Lower leg skin (tissue), 4 donors: ENCODE data around the gene MTSS2. TPM values are rescaled to one million over a fixed set of nuclear protein-coding genes. Genes with fewer than 3 reads are reported as not detected.

Experiments used
- DNase-seq, 2 donors: peaks; one replicate each; pipeline ENCODE4 v3.0.0-alpha.2; 2019; ENCODE audit warnings: low spot score in 2 of 2
- H3K4me3 ChIP-seq: fragments of 200-600 bp; sonication (generic); 2 replicates; pipeline ENCODE4 v1.5.1; 2017; ENCODE audit warnings: mild to moderate bottlenecking, low read depth; ENCODE audit not compliant: poor library complexity, severe bottlenecking
- CTCF ChIP-seq, 3 donors: fragments of 450-650 bp; IDR thresholded peaks; one replicate each; pipeline ENCODE4 v1.5.1; 2016; ENCODE audit warnings: antibody characterized with exemption in 3 of 3, mild to moderate bottlenecking in 3 of 3, moderate library complexity in 2 of 3
- POLR2A ChIP-seq, 2 donors: fragments of 450-650 bp; IDR thresholded peaks; one replicate each; pipeline ENCODE4 v1.6.1; 2016 to 2017; ENCODE audit warnings: antibody characterized with exemption in 2 of 2, mild to moderate bottlenecking in 1 of 2, moderate library complexity in 1 of 2
- WGBS, 2 donors: methylation state at CpG; one replicate each; pipeline ENCODE4 v1.1.5; 2018; 5-methylcytosine and 5-hydroxymethylcytosine counted together
- intact Hi-C: fragments of 100-400 bp; cut with DNase I; formaldehyde crosslinking; loops from one replicate; pipeline ENCODE4 v1.15.0; 2023; ENCODE audit warnings: low total_unique reads
- total RNA-seq, 4 donors: library from RNA; depleted of rRNA; stranded (reverse); fragments of >200 nt; gene quantifications; one replicate each; pipeline ENCODE4 v1.1.0, GENCODE V29; 2016

The MTSS2 gene
- total RNA-seq, 4 donors from 2014 or later, result 18.4 to 55.5 (median 25.2) TPM

GRCh38 chr16:70729292-70729691, 43.4 kb upstream of the MTSS2 start:
- TF ChIP-seq POLR2A (IDR thresholded peaks at IDR 0.05), result no peak
- no peak for TF ChIP-seq CTCF (IDR thresholded peaks at IDR 0.05)
- intact Hi-C loops, result no loop called here
- DNase-seq, result no peak
- 96 to 97% methylated on average over 8 of the region's 8 CpGs for WGBS, 2 donors
- no peak overlapping the region for H3K4me3 ChIP-seq

GRCh38 chr16:70728150-70728549, 42.3 kb upstream of the MTSS2 start:
- no peak for TF ChIP-seq CTCF (IDR thresholded peaks at IDR 0.05)
- TF ChIP-seq POLR2A (IDR thresholded peaks at IDR 0.05), result no peak
- intact Hi-C loops, result no loop called here
- 85% methylated on average over 9 of the region's 9 CpGs for WGBS, 2 donors
- no peak for DNase-seq
- no peak overlapping the region for H3K4me3 ChIP-seq

- WGBS, 2 donors, result 73 to 77% methylated on average over 9 of the region's 9 CpGs
- TF ChIP-seq CTCF (IDR thresholded peaks at IDR 0.05), result no peak
- TF ChIP-seq POLR2A (IDR thresholded peaks at IDR 0.05), result no peak
- H3K4me3 ChIP-seq, result no peak overlapping the region
- no peak for DNase-seq
- intact Hi-C loops, result no loop called here
These were observed 41.1 kb upstream of the MTSS2 start for GRCh38 chr16:70726892-70727361.

GRCh38 chr16:70725912-70726828, 40.3 kb upstream of the MTSS2 start:
- H3K4me3 ChIP-seq, result no peak overlapping the region
- WGBS, 2 donors, result 58 to 60% methylated on average over 24 to 31 of the region's 31 CpGs
- DNase-seq, result no peak
- TF ChIP-seq POLR2A (IDR thresholded peaks at IDR 0.05) (no peak), CTCF (IDR thresholded peaks at IDR 0.05) (no peak)
- intact Hi-C loops, result no loop called here

GRCh38 chr16:70725024-70725911, 39.4 kb upstream of the MTSS2 start:
- H3K4me3 ChIP-seq, result no peak overlapping the region
- TF ChIP-seq POLR2A (IDR thresholded peaks at IDR 0.05), result no peak
- TF ChIP-seq CTCF (IDR thresholded peaks at IDR 0.05), result no peak
- DNase-seq, result no peak
- 67 to 73% methylated on average over 22 of the region's 22 CpGs for WGBS, 2 donors
- intact Hi-C loops, result no loop called here
